B cell (primary cell): ENCODE measurements around the gene WFDC5. TPM values are rescaled to one million over a fixed set of nuclear protein-coding genes. Genes with fewer than 3 reads are reported as not detected.
"Not testable (repeated sequence)": the region's sequence is repeated elsewhere in the genome, so short reads cannot be mapped to it uniquely, and the experiment has no call there.

Experiments
- ATAC-seq: fragments of 200-7000 bp; cut with Tn5 transposase; one replicate; pipeline ENCODE4 v1.10.0; 2021; ENCODE audit warnings: low read depth, mild to moderate bottlenecking, moderate number of reproducible peaks, moderate library complexity
- CTCF ChIA-PET: fragments of 350-600 bp; sonication (Branson Sonifier 250); formaldehyde crosslinking; loops from one replicate; lab custom pipeline; 2021; ENCODE audit warnings: antibody characterized with exemption, inconsistent platforms; lab: Charles Lee
- POLR2A ChIA-PET: fragments of 350-600 bp; sonication (Branson Sonifier 250); formaldehyde crosslinking; loops from one replicate; lab custom pipeline; 2021; ENCODE audit warnings: antibody characterized with exemption; lab: Charles Lee
- DNase-seq: peaks from one replicate; pipeline ENCODE4 v3.0.0; 2013
- H2AFZ ChIP-seq: 2 replicates; pipeline ENCODE4 v1.6.1; 2012; ENCODE audit warnings: mild to moderate bottlenecking, low read depth, low read length; ENCODE audit not compliant: insufficient read depth, poor library complexity, severe bottlenecking
- H3K27ac ChIP-seq, 2 donors: 1 replicate in 1 of 2; 2 replicates in 1 of 2; pipeline ENCODE4 v1.5.1; 2012 to 2013; ENCODE audit warnings: low read length in 2 of 2, mild to moderate bottlenecking in 2 of 2, moderate library complexity in 1 of 2
- H3K27me3 ChIP-seq, 4 experiments: fragments of 200-600 bp in 1 of 4; sonication (generic) in 1 of 4; replicated peaks in 1 of 4; 1 replicate in 2 of 4; 2 replicates in 2 of 4; pipeline versions ENCODE4 v1.6.1 to v1.7.0; 2013 to 2016; ENCODE audit warnings: low read length in 3 of 4, mild to moderate bottlenecking in 2 of 4, mixed read lengths in 1 of 4, moderate library complexity in 1 of 4; ENCODE audit not compliant: insufficient read depth in 4 of 4, control insufficient read depth in 3 of 4; ENCODE audit errors: control extremely low read depth in 1 of 4
- H3K36me3 ChIP-seq, 2 experiments: replicated peaks in 1 of 2; 1 replicate in 1 of 2; 2 replicates in 1 of 2; pipeline versions ENCODE4 v1.6.1 to v1.7.1; 2013; ENCODE audit warnings: low read length in 1 of 2; ENCODE audit not compliant: insufficient read depth in 2 of 2, control insufficient read depth in 1 of 2; ENCODE audit errors: control extremely low read depth in 1 of 2, extremely low read depth in 1 of 2
- H3K4me1 ChIP-seq, 2 donors: fragments of 200-600 bp in 1 of 2; sonication (generic) in 1 of 2; 1 replicate in 1 of 2; 2 replicates in 1 of 2; pipeline versions ENCODE4 v1.5.1 to v1.6.1; 2013 to 2017; ENCODE audit warnings: low read length in 2 of 2; ENCODE audit not compliant: control insufficient read depth in 2 of 2, insufficient read depth in 2 of 2
- H3K4me2 ChIP-seq: replicated peaks from 2 replicates; pipeline ENCODE3; 2012; ENCODE audit warnings: mild to moderate bottlenecking, low read depth, low read length; ENCODE audit not compliant: poor library complexity, severe bottlenecking
- H3K4me3 ChIP-seq, 5 experiments: fragments of 200-600 bp in 1 of 5; sonication (generic) in 1 of 5; 1 replicate in 3 of 5; 2 replicates in 2 of 5; pipeline versions ENCODE4 v1.5.1 to v1.7.0; 2011 to 2016; ENCODE audit warnings: low read length in 4 of 5, mild to moderate bottlenecking in 4 of 5, low read depth in 2 of 5, control low read depth in 1 of 5, moderate library complexity in 1 of 5; ENCODE audit not compliant: insufficient read depth in 1 of 5; ENCODE audit errors: control extremely low read depth in 1 of 5, extremely low read depth in 1 of 5
- H3K79me2 ChIP-seq: fragments of 200-600 bp; sonication (generic); one replicate; pipeline ENCODE4 v1.6.0; 2016; ENCODE audit warnings: low read length; ENCODE audit not compliant: control insufficient read depth, insufficient read depth
- H3K9ac ChIP-seq: fragments of 200-600 bp; sonication (generic); 2 replicates; pipeline ENCODE4 v1.6.1; 2017; ENCODE audit warnings: mild to moderate bottlenecking, low read length, moderate library complexity
- H3K9me3 ChIP-seq, 3 donors: one replicate each; pipeline versions ENCODE4 v1.6.1 to v1.7.1; 2013; ENCODE audit warnings: low read length in 2 of 3; ENCODE audit not compliant: control insufficient read depth in 2 of 3, insufficient read depth in 1 of 3; ENCODE audit errors: control extremely low read depth in 1 of 3
- H4K20me1 ChIP-seq: 2 replicates; pipeline ENCODE4 v1.6.0; 2012; ENCODE audit warnings: mild to moderate bottlenecking, low read length; ENCODE audit not compliant: insufficient read depth, control insufficient read depth, poor library complexity, severe bottlenecking
- H3K27ac Mint-ChIP-seq: one replicate; pipeline ENCODE4 v1.8.0; 2021; ENCODE audit warnings: mixed read lengths
- H3K27me3 Mint-ChIP-seq: one replicate; pipeline ENCODE4 v1.8.0; 2021; ENCODE audit warnings: mixed read lengths
- H3K4me1 Mint-ChIP-seq: one replicate; pipeline ENCODE4 v1.8.0; 2021; ENCODE audit warnings: mixed read lengths
- H3K4me3 Mint-ChIP-seq: one replicate; pipeline ENCODE4 v1.8.0; 2021; ENCODE audit warnings: mixed read lengths
- H3K9me3 Mint-ChIP-seq: one replicate; pipeline ENCODE4 v1.8.0; 2022; ENCODE audit warnings: mixed read lengths; ENCODE audit not compliant: insufficient read depth
- CTCF ChIP-seq: fragments of 200-600 bp; IDR thresholded peaks from one replicate; pipeline ENCODE4 v1.8.0; 2022; ENCODE audit warnings: antibody characterized with exemption, mild to moderate bottlenecking
- EZH2 ChIP-seq: IDR thresholded peaks from 2 replicates; pipeline ENCODE4 v1.6.1; 2012; ENCODE audit warnings: borderline replicate concordance, low read depth, mild to moderate bottlenecking, moderate library complexity, low read length; ENCODE audit not compliant: insufficient read depth, poor library complexity, severe bottlenecking
- WGBS: methylation state at CpG from one replicate; pipeline ENCODE4 v1.1.5; 2013; ENCODE audit warnings: missing lambda C conversion rate; ENCODE audit not compliant: insufficient coverage; 5-methylcytosine and 5-hydroxymethylcytosine counted together
- intact Hi-C: fragments of 100-400 bp; cut with micrococcal nuclease; formaldehyde crosslinking; loops from one replicate; pipeline ENCODE4 v1.10.0; 2022
- polyA plus RNA-seq: library from polyadenylated mRNA; depleted of rRNA; stranded (reverse); fragments of >200 nt; gene quantifications from 2 replicates; pipeline ENCODE4 v1.2.3, GENCODE V29; 2012
- total RNA-seq, 2 donors: library from RNA; stranded (reverse); fragments of 120-200 nt in 1 of 2; gene quantifications; 1 replicate in 1 of 2; 2 replicates in 1 of 2; pipeline versions ENCODE4 v1.2.3 to v1.2.4, GENCODE V29; 2013 to 2022

WFDC5 gene
- total and polyA plus RNA-seq, 2 donors (not counting 1 experiment from before 2014, with no cell fraction given), result not detected

GRCh38 chr20:45149062-45149461, 34.1 kb upstream of the WFDC5 start:
- no peak overlapping the region for H3K4me3 ChIP-seq
- WGBS, result 83% methylated on average over 2 of the region's 3 CpGs
- ATAC-seq (no peak), DNase-seq (no peak)
- CTCF ChIA-PET, result no interaction called here
- no peak overlapping the region for H3K4me2 ChIP-seq
- H3K27ac ChIP-seq, result no peak overlapping the region
- no peak overlapping the region for H3K9ac ChIP-seq
- H4K20me1 ChIP-seq, result no peaks in the 10 kb centered on the region
- no peaks in the 10 kb centered on the region for H3K9me3 Mint-ChIP-seq
- H3K36me3 ChIP-seq, result no peaks in the 10 kb centered on the region
- H2AFZ ChIP-seq, result no peak overlapping the region
- no peak for TF ChIP-seq EZH2
- TF ChIP-seq CTCF, result no peak
- H3K27me3 Mint-ChIP-seq, result peaks cover 48% of the 10 kb centered on the region
- POLR2A ChIA-PET, result no interaction called here
- H3K4me1 ChIP-seq, result peaks cover 0 to 7% of the 10 kb centered on the region in 2 donors
- H3K27ac Mint-ChIP-seq, result no peak overlapping the region
- H3K4me1 Mint-ChIP-seq, result peaks cover 5% of the 10 kb centered on the region
- no peak overlapping the region for H3K4me3 Mint-ChIP-seq
- H3K79me2 ChIP-seq, result no peaks in the 10 kb centered on the region
- intact Hi-C loops, result no loop called here
- no peaks in the 10 kb centered on the region for H3K9me3 ChIP-seq
- H3K27me3 ChIP-seq, result peaks cover 0 to 10% (median 10%) of the 10 kb centered on the region in 4 experiments

- H3K4me1 Mint-ChIP-seq, result no peaks in the 10 kb centered on the region
- no peak for TF ChIP-seq CTCF
- Histone ChIP-seq H3K4me1 (no peaks in the 10 kb centered on the region), H3K9me3 (peaks cover 0 to 4% (median 0%) of the 10 kb centered on the region in 3 donors), H3K27ac (no peak overlapping the region), H3K4me2 (no peak overlapping the region), H3K36me3 (no peaks in the 10 kb centered on the region), H2AFZ (no peak overlapping the region), H3K4me3 (no peak overlapping the region), H4K20me1 (no peaks in the 10 kb centered on the region), H3K27me3 (peaks cover 0 to 14% (median 10%) of the 10 kb centered on the region in 4 experiments), H3K79me2 (no peaks in the 10 kb centered on the region), H3K9ac (no peak overlapping the region)
- DNase-seq (no peak), ATAC-seq (no peak)
- ChIA-PET CTCF (no interaction called here), POLR2A (no interaction called here)
- H3K4me3 Mint-ChIP-seq, result no peak overlapping the region
- H3K9me3 Mint-ChIP-seq, result no peaks in the 10 kb centered on the region
- H3K27me3 Mint-ChIP-seq, result peaks cover 14% of the 10 kb centered on the region
- 82% methylated on average over 2 of the region's 4 CpGs for WGBS
- intact Hi-C loops, result no loop called here
- no peak overlapping the region for H3K27ac Mint-ChIP-seq
Measured at GRCh38 chr20:45140836-45141235, 25.9 kb upstream of the WFDC5 start.

- intact Hi-C loops, result loop anchor here (2.0 kb wide), 1 partner anchor 631 kb away; no protein-coding TSS in a partner anchor
Measured at GRCh38 chr20:45139733-45140375, 24.9 kb upstream of the WFDC5 start.

More at GRCh38 chr20:45139733-45140375, 24.9 kb upstream of the WFDC5 start:
- H3K9me3 Mint-ChIP-seq, H3K4me3 ChIP-seq, POLR2A ChIA-PET, H3K36me3 ChIP-seq, H3K4me1 ChIP-seq, H3K79me2 ChIP-seq, H3K27ac ChIP-seq, H3K4me1 Mint-ChIP-seq, DNase-seq, H2AFZ ChIP-seq, ATAC-seq, H3K4me3 Mint-ChIP-seq, H3K27me3 Mint-ChIP-seq, H3K4me2 ChIP-seq, H3K27ac Mint-ChIP-seq, H4K20me1 ChIP-seq, H3K9ac ChIP-seq: not testable (repeated sequence)
- WGBS, result 100% methylated on average over 1 of the region's 5 CpGs
- CTCF ChIA-PET, result interaction anchor here (1.7 to 1.8 kb wide), 2 partner anchors 154 to 631 kb away, joined by 5 to 6 read pairs; no protein-coding TSS in a partner anchor
- H3K27me3 ChIP-seq, result peaks cover 0 to 18% (median 14%) of the 10 kb centered on the region in 4 experiments
- H3K9me3 ChIP-seq, result peaks cover 0 to 11% (median 0%) of the 10 kb centered on the region in 3 donors
